PFSK-1 (cell line): ENCODE results near the gene FPR2.

Source experiments
- POLR2AphosphoS5 ChIP-seq: IDR thresholded peaks from 2 replicates; pipeline ENCODE4 v1.6.1; 2012; ENCODE audit warnings: low read depth, mild to moderate bottlenecking, control low read depth, low read length, moderate library complexity
- TF ChIP-seq, protein P1 (sequence below), 2 experiments: IDR thresholded peaks; 2 replicates each; pipeline versions ENCODE4 v1.6.1 to v1.8.0; 2011 to 2012; ENCODE audit warnings: low read depth in 2 of 2, low read length in 2 of 2, control low read depth in 1 of 2, inconsistent platforms in 1 of 2, mild to moderate bottlenecking in 1 of 2, moderate library complexity in 1 of 2; ENCODE audit not compliant: insufficient read depth in 1 of 2

DNA sequence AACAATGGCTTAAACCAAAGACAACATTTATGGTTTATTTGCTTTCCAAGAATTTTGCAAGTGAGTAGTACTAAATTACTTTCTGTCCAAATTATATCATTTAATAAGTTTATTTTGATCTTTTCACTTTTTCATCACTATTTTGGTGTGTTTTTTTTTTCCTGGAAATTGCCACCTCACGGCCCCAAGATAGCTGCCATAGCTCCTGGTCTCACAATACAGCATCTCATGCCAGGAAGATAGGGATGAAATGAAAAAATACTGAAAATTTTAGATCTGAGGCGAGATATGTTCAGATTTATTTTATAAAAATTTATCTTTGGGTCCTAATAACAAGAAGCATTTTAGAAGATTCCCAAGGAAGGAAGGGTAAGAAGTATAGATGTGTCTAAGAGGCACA, 27.0 kb downstream of the FPR2 start:
- TF ChIP-seq POLR2AphosphoS5, result no peak
- TF ChIP-seq, protein P1, sequence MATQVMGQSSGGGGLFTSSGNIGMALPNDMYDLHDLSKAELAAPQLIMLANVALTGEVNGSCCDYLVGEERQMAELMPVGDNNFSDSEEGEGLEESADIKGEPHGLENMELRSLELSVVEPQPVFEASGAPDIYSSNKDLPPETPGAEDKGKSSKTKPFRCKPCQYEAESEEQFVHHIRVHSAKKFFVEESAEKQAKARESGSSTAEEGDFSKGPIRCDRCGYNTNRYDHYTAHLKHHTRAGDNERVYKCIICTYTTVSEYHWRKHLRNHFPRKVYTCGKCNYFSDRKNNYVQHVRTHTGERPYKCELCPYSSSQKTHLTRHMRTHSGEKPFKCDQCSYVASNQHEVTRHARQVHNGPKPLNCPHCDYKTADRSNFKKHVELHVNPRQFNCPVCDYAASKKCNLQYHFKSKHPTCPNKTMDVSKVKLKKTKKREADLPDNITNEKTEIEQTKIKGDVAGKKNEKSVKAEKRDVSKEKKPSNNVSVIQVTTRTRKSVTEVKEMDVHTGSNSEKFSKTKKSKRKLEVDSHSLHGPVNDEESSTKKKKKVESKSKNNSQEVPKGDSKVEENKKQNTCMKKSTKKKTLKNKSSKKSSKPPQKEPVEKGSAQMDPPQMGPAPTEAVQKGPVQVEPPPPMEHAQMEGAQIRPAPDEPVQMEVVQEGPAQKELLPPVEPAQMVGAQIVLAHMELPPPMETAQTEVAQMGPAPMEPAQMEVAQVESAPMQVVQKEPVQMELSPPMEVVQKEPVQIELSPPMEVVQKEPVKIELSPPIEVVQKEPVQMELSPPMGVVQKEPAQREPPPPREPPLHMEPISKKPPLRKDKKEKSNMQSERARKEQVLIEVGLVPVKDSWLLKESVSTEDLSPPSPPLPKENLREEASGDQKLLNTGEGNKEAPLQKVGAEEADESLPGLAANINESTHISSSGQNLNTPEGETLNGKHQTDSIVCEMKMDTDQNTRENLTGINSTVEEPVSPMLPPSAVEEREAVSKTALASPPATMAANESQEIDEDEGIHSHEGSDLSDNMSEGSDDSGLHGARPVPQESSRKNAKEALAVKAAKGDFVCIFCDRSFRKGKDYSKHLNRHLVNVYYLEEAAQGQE (IDR thresholded peaks at IDR 0.05; ENCODE audit: insufficient read depth in 1 of 2, low read depth in 2 of 2, low read length in 2 of 2), result no peak
